HAP-1 (cell line): ENCODE measurements around the gene SMIM17.

Source experiments
- DNase-seq, 2 experiments: peaks; one replicate each; pipeline ENCODE4 v3.0.0-alpha.2; 2016 to 2020; ENCODE audit warnings: low spot score in 2 of 2
- H3K27me3 ChIP-seq: fragments of 250-450 bp; sonication (Bioruptor Pico); 2 replicates; pipeline ENCODE4 v1.5.1; 2020; ENCODE audit warnings: low read depth, mild to moderate bottlenecking, moderate library complexity
- H3K36me3 ChIP-seq: fragments of 250-450 bp; sonication (Bioruptor Pico); replicated peaks from 2 replicates; pipeline ENCODE4 v1.5.1; 2020; ENCODE audit warnings: mild to moderate bottlenecking
- H3K4me1 ChIP-seq: fragments of 250-450 bp; sonication (Bioruptor Pico); 2 replicates; pipeline ENCODE4 v1.5.1; 2020; ENCODE audit warnings: mild to moderate bottlenecking
- H3K4me3 ChIP-seq: fragments of 250-450 bp; sonication (Bioruptor Pico); 2 replicates; pipeline ENCODE4 v1.5.1; 2020; ENCODE audit warnings: mild to moderate bottlenecking, moderate library complexity
- H3K9me3 ChIP-seq: fragments of 250-450 bp; sonication (Bioruptor Pico); 2 replicates; pipeline ENCODE4 v1.5.1; 2020; ENCODE audit warnings: mild to moderate bottlenecking, moderate library complexity
- in situ Hi-C: fragments of 300-500 bp; cut with MboI; formaldehyde crosslinking; loops from 3 replicates; pipeline ENCODE4 v1.14.3; 2020; ENCODE audit warnings: low sequenced_read_pairs, inconsistent platforms, mixed read lengths

The SMIM17 gene

DNA sequence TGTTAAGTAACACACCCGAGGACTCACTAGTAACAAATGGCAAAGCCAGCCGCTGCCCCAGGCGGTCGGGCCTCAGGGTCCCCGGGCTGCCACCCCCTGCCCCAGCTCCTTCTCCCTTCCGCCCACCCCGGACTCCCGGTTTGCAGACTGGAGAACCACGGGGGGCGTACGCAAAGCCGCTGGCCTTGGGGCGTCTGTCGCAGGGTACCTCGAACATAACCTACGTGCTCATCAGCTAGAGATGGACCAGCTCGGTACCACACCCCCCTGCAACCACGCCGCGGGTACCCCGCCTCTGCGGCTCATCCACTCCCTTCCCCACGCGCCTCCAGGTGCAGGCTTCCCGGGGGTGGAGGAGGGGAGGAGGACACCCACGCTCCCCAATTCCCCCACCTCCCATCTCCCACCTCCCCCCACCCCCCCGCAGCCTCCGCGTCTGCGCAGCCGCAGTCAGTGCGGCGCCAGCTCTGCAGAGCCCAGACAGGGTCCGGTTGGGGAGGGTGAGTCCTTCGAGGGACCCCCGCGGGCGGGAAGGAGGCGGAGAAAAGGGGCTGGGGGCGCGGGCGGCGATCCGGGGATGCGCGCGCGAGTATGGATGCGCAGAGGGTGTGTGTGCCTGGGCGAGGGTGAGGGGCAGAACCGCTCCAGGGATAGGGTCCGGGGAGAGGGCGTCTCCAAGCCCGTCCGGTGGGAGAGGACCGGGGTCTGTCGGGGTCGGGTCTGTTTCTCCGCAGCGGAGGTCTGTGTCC lies at the start of gene SMIM17:
Gene SMIM17, plus strand, starts transcription at position 449 of the 749 bp plus-strand sequence. CDS start 2,509 bp downstream, outside the sequence.
- Histone ChIP-seq H3K9me3 (no peaks in the 10 kb centered on the region; the same call in 1 of the 2 replicates), H3K27me3 (no peaks in the 10 kb centered on the region), H3K4me3 (no peak within 1 kb of the TSS), H3K4me1 (no peaks in the 10 kb centered on the region), H3K36me3 (no peaks in the 10 kb centered on the region)
- no peak for DNase-seq
- in situ Hi-C loops, result no loop called here

DNA sequence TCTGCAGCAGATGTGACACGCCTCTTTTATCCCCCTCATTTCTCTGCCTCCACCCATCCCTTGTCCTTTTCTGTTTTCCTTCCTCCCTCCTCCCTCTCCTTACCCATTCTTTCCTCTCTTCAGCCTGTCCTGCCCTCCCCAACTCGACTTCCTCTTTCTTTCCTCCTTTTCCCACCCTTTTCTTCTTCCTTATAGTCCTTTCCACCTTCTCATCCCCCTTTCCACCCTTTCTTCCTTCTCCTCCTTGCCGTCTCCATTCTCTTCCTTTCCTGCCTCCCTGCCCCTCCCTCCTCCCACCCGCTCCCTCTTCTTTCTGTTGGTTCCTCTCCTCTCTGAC lies 48.5 kb upstream of the SMIM17 start:
- Histone ChIP-seq H3K9me3 (no peaks in the 10 kb centered on the region; the same call in none of the 2 replicates), H3K4me3 (no peak overlapping the region), H3K27me3 (no peaks in the 10 kb centered on the region), H3K36me3 (no peaks in the 10 kb centered on the region), H3K4me1 (no peaks in the 10 kb centered on the region)
- in situ Hi-C loops, result no loop called here
- no peak for DNase-seq

DNA sequence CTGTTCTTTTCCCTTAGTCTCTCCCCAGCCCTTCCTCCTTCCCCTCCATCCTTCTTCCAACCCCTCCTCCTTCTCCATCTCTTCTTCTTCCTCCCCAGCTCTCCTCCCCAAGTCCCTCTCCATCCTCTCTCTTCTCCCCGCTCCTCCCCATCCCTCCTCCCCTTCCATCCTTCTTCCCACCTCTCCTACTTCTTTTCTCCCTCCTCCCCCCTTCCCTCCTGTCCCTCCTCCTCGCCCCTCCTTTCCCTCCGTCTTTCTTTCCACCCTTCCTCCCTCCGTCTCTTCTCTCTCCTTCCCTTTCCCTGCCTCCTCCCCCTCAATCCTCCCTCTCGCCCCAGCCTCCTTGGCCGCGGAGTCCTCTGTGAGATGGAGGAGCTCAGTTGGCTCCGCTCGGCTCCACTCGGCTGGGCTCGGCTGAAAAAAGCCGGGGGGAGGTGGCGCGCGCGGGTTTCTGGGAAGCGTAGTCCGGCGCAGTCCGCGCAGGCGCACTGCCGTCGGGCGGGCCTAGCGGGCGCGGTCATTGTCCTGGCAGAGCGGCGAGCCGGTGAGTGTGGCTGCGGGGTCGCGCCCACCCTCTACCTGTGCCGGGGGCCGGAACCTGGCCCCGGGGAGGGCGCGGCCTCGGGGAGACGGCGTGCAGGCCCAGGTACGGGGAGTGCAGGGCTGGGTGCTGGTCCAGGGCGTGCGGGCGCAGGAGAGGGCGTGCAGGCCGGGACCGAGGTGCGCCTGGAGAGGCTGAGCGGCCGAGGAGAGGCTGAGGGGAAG lies 48.0 kb upstream of the SMIM17 start, which contains the start of gene ZNF71:
Gene ZNF71, plus strand, starts transcription at position 520 of the 765 bp plus-strand sequence. CDS start 6,257 bp downstream, outside the sequence.
- Histone ChIP-seq H3K4me1 (no peaks in the 10 kb centered on the region), H3K36me3 (no peaks in the 10 kb centered on the region), H3K4me3 (peak within 1 kb of the TSS; percentile 74), H3K9me3 (no peaks in the 10 kb centered on the region; the same call in none of the 2 replicates), H3K27me3 (no peaks in the 10 kb centered on the region)
- DNase-seq, result peak; percentile 80 to 93
- in situ Hi-C loops, result no loop called here

DNA sequence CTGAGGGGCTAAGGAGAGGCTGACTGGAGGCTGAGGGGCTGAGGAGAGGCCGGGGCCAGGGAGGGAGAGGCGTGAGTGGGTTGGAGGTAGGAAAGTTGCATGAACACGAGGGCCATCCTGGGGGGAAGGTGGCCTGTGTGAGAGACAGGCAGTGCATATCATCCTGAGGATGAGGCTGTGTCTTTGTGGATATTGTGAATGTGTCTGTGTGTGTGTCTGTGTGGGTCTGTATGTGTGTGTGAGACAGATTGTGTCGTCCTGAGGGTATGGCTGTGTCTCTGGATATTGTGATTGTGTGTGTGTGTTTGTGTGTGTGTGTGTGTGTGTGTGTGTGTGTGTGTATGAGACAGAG lies 47.4 kb upstream of the SMIM17 start:
- Histone ChIP-seq H3K27me3 (no peaks in the 10 kb centered on the region), H3K4me1 (no peaks in the 10 kb centered on the region), H3K36me3 (no peaks in the 10 kb centered on the region), H3K9me3 (peaks cover 2% of the 10 kb centered on the region), H3K4me3 (peak overlapping the region; percentile 74)
- in situ Hi-C loops, result no loop called here
- no peak for DNase-seq

GRCh38 chr19:56596676-56597075 lies 46.3 kb upstream of the SMIM17 start:
- H3K27me3 ChIP-seq, result no peaks in the 10 kb centered on the region
- in situ Hi-C loops, result no loop called here
- no peak for DNase-seq
- peaks cover 6% of the 10 kb centered on the region for H3K9me3 ChIP-seq
- no peaks in the 10 kb centered on the region for H3K36me3 ChIP-seq
- H3K4me3 ChIP-seq, result no peak overlapping the region
- no peaks in the 10 kb centered on the region for H3K4me1 ChIP-seq

DNA sequence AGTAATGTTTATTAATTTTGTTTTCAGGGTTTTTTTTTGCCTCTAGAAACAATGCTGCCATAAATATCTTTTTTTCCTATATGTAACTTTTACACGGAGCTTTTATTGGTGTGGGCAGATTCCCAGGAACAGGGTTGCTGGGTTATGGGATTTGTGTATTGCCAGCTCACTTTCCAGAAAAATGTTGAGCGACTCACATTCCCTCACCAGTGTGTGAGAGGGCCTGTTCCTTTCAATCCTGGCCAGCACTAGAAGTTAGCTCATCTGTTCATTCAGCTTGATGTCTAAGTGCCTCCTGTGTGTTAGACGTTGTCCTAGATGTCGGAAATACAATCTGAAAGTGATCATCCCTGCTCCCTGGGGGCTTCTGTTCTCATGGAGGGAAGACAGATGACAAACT lies 45.3 kb upstream of the SMIM17 start:
- in situ Hi-C loops, result no loop called here
- H3K36me3 ChIP-seq, result no peaks in the 10 kb centered on the region
- H3K4me1 ChIP-seq, result no peaks in the 10 kb centered on the region
- peaks cover 6% of the 10 kb centered on the region for H3K9me3 ChIP-seq
- no peak for DNase-seq
- H3K4me3 ChIP-seq, result no peak overlapping the region
- H3K27me3 ChIP-seq, result no peaks in the 10 kb centered on the region

DNA sequence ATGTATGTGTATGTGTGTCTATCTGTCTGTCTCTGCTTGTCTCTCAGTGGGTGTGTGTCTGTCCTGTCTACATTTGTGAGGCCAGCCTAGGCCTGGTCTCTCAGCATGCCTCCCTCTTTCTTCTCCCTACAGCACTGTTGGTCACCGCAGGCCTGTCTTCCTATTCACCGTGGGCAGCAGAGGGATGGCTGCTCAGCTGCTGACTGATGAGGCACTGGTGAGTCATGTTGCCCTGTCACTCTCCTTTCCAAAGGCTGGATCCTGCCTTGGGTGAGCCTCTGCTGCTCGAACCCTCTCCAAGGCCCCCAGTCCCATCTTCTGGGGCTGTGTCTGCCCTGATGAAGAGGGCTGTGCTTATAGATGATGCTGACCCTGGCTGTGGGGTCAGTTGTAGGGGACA lies 41.6 kb upstream of the SMIM17 start:
- Histone ChIP-seq H3K9me3 (peaks cover 6% of the 10 kb centered on the region), H3K36me3 (no peaks in the 10 kb centered on the region)

DNA sequence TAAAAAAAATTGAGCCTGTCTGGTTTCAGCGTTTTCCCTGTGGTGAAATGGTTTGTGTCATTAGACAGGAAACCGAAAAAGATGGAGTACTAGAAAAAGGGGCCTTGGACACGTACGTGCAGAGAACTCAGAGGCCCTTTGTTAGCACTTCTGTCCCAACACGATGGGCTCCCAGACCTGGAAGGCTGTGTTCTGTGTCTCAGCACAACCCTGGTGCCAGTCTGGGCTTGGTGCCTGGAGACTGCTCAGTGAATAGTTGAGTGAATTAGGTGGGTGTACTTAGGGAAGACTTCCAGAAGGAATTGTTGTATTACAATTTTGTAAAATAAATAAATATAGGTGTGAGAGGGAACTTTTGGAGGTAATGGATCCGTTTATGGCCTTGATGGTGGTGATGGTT lies 39.1 kb upstream of the SMIM17 start:
- DNase-seq, result no peak
- Histone ChIP-seq H3K36me3 (no peaks in the 10 kb centered on the region), H3K9me3 (peaks cover 6% of the 10 kb centered on the region), H3K4me1 (no peaks in the 10 kb centered on the region), H3K27me3 (no peaks in the 10 kb centered on the region), H3K4me3 (no peak overlapping the region)
- in situ Hi-C loops, result no loop called here

More for the DNA sequence above, 41.6 kb upstream of the SMIM17 start:
- Histone ChIP-seq H3K4me1 (no peaks in the 10 kb centered on the region), H3K27me3 (no peaks in the 10 kb centered on the region), H3K4me3 (no peak overlapping the region)
- in situ Hi-C loops, result no loop called here
- no peak for DNase-seq

DNA sequence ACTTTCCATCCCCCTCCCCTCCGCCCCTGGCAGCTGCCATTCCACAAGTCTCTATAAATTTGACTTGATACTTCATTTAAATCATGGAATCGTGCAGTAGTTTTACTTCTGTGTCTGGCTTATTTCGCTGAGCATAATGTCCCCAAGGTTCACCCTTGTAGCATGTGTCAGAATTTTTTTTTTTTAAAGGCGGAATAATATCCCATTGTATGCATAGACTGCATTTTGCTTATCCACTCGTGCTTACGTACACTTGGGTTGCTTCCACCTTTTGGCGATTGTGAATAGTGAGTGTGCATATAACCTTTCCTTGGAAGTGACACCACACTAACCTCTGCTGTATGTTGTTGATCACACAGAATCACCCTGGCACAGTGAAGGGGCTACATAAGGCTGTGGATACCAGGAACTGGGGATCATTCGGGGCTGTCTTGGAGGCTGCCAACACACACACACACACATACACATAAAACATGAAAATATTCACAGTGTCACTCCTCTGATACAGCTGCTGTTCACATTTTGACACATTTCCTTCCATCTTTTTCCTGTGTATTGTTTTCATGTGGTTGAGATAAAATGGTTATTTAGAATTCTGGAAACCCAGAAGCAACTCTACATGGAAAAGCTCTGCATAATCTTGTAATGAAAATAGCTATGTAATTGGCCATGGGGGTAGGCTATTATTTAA lies 34.5 kb upstream of the SMIM17 start:
- no peaks in the 10 kb centered on the region for H3K27me3 ChIP-seq
- in situ Hi-C loops, result no loop called here
- H3K9me3 ChIP-seq, result no peaks in the 10 kb centered on the region
- no peaks in the 10 kb centered on the region for H3K4me1 ChIP-seq
- DNase-seq, result no peak
- H3K36me3 ChIP-seq, result no peaks in the 10 kb centered on the region
- no peak overlapping the region for H3K4me3 ChIP-seq

DNA sequence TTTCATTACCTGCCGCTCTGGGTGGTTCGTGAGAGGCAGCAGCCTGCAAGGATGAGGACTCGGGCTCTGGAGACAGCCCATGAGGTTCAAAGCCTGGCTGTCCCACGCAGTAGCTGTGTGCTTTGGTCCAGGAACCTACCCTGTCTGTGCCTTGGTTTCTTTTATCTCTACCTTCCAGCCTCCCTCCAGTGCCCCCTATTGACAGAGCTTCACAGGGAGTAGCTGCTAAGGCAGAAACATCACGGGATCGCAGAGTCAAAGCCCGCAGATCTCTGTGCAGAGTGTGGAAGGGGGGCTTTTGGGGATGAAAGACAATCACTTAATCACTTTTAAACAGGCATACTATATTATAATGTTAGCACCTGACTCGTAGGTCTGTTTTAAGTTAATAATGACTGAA lies 31.7 kb upstream of the SMIM17 start:
- Histone ChIP-seq H3K4me1 (no peaks in the 10 kb centered on the region), H3K9me3 (peaks cover under 1% of the 10 kb centered on the region; the same call in 1 of the 2 replicates), H3K36me3 (no peaks in the 10 kb centered on the region), H3K4me3 (no peak overlapping the region), H3K27me3 (no peaks in the 10 kb centered on the region)
- no peak for DNase-seq
- in situ Hi-C loops, result no loop called here

- no peaks in the 10 kb centered on the region for H3K27me3 ChIP-seq
- no peaks in the 10 kb centered on the region for H3K36me3 ChIP-seq
- in situ Hi-C loops, result no loop called here
- no peak overlapping the region for H3K4me3 ChIP-seq
- DNase-seq, result no peak
- H3K9me3 ChIP-seq, result peaks cover 4% of the 10 kb centered on the region; the same call in 1 of the 2 replicates
- no peaks in the 10 kb centered on the region for H3K4me1 ChIP-seq
Observed at GRCh38 chr19:56612737-56613136, 30.2 kb upstream of the SMIM17 start.

DNA sequence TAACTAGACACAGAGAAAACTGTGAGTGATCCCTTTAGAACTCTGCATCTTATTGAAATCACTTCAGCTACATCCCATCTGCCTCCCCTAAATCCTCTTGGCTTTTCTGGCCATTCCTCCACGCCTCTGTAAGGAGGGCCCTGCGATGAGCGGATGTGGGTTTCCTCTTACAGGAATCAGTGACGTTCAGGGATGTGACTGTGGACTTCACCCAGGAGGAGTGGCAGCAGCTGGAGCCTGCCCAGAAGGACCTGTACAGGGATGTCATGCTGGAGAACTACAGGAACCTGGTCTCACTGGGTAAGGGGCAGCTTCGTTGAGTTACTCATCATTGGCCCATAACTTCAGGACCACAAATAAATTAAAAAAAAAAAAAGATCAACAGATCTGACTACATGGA lies 29.3 kb upstream of the SMIM17 start:
- in situ Hi-C loops, result no loop called here
- H3K9me3 ChIP-seq, result peaks cover 4% of the 10 kb centered on the region; the same call in 1 of the 2 replicates
- no peaks in the 10 kb centered on the region for H3K4me1 ChIP-seq
- H3K27me3 ChIP-seq, result no peaks in the 10 kb centered on the region
- DNase-seq, result no peak
- H3K4me3 ChIP-seq, result no peak overlapping the region
- H3K36me3 ChIP-seq, result no peaks in the 10 kb centered on the region

- no peaks in the 10 kb centered on the region for H3K27me3 ChIP-seq
- H3K4me3 ChIP-seq, result no peak overlapping the region
- peaks cover 4% of the 10 kb centered on the region; the same call in 1 of the 2 replicates for H3K9me3 ChIP-seq
- DNase-seq, result no peak
- no peaks in the 10 kb centered on the region for H3K36me3 ChIP-seq
- H3K4me1 ChIP-seq, result no peaks in the 10 kb centered on the region
- in situ Hi-C loops, result no loop called here
Observed at GRCh38 chr19:56617531-56617930, 25.4 kb upstream of the SMIM17 start.

- in situ Hi-C loops, result no loop called here
- peaks cover 4% of the 10 kb centered on the region; the same call in 1 of the 2 replicates for H3K9me3 ChIP-seq
- no peak overlapping the region for H3K4me3 ChIP-seq
Observed at GRCh38 chr19:56619121-56619520, 23.8 kb upstream of the SMIM17 start.

More at GRCh38 chr19:56619121-56619520, 23.8 kb upstream of the SMIM17 start:
- DNase-seq, result no peak
- Histone ChIP-seq H3K27me3 (no peaks in the 10 kb centered on the region), H3K36me3 (no peaks in the 10 kb centered on the region), H3K4me1 (no peaks in the 10 kb centered on the region)
